GM19025 (cell line): Measurements from ENCODE around the gene AAMP.

Experiments
- ATAC-seq: cut with Tn5 transposase; IDR thresholded peaks from one replicate; pipeline ENCODE4 v1.9.1; 2021; ENCODE audit warnings: mild to moderate bottlenecking, low read depth, moderate library complexity; ENCODE audit not compliant: unreplicated experiment

Gene AAMP

GRCh38 chr2:218261423-218262236 is 8.3 kb downstream of the AAMP start:
- ATAC-seq: no peak

- ATAC-seq: no peak
Observed at GRCh38 chr2:218260742-218261422, 9.1 kb downstream of the AAMP start, which contains the start of gene GPBAR1. GPBAR1 (plus strand) TSS chr2:218261015; CDS start chr2:218262725, 1,710 bp downstream.

GRCh38 chr2:218260166-218260565 is 9.8 kb downstream of the AAMP start:
- no peak for ATAC-seq

GRCh38 chr2:218259099-218259961 is 10.6 kb downstream of the AAMP start:
- no peak for ATAC-seq

DNA sequence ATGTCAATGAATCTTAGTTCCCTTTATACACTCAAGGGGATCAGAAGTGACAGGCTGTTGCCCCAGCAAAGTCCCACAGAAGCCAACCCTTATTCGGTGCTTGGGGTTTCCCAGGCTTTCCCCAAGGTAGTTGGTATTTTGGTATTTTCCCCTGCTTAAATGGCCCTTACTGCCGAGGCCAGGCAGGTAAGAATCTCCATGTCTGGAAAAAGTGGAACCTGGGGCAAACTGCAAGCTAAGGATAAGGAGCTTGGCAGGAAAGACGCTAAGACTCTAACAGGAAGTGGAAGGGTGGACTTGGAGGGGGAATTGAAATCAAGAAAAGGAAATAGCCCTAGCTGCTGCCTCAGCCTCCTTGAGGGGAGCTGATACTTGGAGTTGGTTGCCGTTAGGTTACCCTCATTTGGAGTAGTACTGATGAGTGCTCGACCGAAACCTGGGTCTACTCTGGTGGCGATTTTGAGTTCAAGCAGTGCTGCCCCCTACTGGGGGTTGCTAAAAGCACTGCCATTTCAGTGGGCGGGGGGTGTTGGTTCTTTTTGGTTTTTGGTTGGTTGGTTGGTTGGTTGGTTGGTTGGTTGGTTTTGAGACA is 12.5 kb downstream of the AAMP start:
- peak; percentile 43 for ATAC-seq

GRCh38 chr2:218256612-218257350 is 13.2 kb downstream of the AAMP start:
- peak; percentile 6 for ATAC-seq

- no peak for ATAC-seq
Observed at GRCh38 chr2:218255446-218255845, 14.5 kb downstream of the AAMP start.

DNA sequence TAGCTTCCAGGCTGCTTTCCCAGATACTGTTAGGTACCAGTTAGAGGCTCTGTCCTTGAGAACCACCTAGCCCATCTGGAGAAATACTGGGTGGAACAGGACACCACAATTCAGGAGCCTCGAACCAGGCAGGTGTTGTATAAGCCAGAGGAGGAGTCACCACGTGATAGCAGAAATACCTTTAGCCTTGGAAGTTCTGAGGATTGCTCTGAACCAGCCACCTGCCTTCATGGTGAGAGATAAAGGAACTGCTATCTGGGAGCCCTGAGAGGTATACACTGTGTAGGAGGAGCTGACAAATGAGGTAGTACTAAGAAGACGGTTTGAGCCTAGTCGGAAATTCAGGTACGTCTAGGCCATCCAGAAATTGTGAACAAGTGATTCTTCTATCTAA is 16.7 kb downstream of the AAMP start:
- ATAC-seq: no peak

DNA sequence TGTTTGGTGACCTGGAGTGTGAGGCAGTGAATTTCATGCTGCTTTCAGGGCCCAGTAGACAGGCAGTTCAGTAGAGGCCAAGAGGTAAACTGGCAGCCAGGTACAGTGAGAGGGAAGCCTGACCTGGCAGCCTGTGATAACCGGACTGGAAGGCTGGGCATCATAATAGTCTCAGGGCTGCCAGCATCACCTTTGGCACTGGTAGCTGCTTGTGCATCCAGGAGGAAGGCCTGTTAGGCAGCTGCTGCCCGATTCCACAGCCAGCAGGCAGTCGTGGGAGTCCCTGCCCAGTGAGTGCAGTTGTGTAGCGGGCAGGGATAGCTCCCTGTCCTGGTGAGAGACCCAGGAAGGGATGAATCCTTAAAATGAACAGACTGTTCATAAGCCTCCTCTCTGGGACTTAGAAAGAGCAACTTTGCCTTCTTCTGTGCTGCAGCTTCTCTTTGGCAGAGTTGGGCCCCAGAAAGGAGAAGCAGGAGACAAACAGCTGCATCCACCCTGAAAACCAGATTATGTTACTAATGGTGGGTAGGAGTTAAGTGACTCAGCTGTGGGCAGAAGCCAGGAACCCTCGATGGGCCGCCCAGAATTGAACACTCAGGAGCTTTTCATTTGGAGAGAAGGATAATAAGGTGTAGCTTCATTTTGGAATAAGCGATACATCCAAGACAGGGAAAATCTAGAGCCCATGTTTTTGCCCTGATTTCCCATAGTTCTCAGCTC is 17.3 kb downstream of the AAMP start:
- ATAC-seq: no peak

GRCh38 chr2:218249691-218250090 is 20.2 kb downstream of the AAMP start:
- no peak for ATAC-seq

DNA sequence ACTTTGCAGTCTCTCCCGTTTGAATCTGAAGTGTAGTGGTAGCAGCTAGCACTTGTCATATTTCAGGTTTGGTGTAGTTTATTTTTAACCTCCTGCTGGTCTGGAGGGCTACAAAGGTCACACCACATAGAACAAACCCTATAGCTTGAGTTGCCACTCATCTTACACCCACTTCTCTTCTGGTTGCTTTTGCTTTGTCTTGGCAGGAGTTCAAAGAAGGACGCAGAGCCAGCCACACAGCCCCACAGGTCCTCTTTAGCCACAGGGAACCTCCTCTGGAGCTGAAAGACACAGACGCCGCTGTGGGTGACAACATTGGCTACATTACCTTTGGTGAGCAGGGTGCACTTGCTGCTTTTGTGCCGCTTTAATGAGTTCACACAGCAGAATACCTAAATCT is 24.7 kb downstream of the AAMP start:
- ATAC-seq: no peak

DNA sequence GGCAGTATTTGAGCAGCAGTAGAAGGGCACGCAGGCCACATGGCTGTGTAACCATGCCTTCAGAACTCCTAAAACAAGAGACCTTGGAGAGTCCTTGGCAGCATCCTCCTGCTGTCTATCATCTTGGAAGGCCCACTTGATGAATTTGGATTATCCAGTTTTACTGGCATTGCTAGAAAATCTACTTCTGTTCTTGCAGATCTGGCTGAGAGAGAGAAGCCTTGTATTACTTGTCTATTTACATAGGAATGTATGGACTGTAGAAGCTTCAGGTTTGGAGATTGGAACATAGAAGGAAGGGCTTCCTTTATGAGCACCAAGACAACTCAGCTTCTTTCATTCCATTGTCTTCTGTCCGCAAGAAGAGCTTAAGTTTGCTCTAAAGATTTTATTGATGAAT is 25.3 kb downstream of the AAMP start:
- ATAC-seq: no peak

GRCh38 chr2:218244204-218244603 is 25.7 kb downstream of the AAMP start:
- no peak for ATAC-seq

GRCh38 chr2:218238887-218239286 is 31.1 kb downstream of the AAMP start:
- ATAC-seq: no peak

GRCh38 chr2:218236829-218237228 is 33.1 kb downstream of the AAMP start:
- ATAC-seq: no peak

DNA sequence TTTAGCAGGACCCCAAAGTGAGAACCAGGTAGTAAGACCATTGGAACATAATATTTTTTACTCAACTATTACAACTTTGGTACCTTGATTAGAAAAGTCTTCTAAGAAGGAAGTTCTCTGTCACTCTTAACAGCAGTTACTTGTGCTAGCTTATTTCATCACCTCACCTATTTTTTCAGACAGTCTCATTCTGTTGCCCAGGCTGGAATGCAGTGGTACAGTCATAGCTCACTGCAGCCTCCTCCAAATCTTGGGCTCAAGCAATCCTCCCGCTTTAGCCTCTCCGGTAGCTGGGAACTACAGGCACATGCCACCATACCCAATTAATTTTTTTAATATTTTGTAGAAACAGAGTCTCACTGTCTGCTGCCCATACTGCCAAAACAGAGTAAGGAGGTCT is 34.9 kb downstream of the AAMP start:
- no peak for ATAC-seq

DNA sequence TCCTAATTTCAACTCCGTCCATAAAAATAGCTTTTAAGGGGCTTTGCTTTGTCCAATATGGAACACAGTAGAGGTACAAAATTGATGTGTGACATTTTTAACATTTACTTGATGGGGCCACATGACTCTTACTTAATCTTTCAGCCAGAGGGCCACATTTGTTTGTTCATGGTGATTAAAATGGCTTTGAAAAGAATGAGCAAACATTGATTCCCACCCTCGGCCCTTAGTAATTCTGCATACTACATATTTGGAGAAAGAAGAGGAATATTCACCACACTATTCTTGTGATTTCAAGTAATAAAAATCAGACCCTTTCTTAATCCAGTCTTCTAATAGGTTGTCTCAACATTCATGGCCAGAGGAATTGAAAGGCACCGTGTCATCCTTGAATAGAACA is 35.4 kb downstream of the AAMP start:
- no peak for ATAC-seq

GRCh38 chr2:218233543-218233942 is 36.4 kb downstream of the AAMP start:
- no peak for ATAC-seq

- ATAC-seq: peak; percentile 61
Observed at GRCh38 chr2:218230882-218231281, 39.1 kb downstream of the AAMP start.
